Neural cell (in vitro differentiated cells): ENCODE data around the gene EFTUD2. TPM values are rescaled to one million over a fixed set of nuclear protein-coding genes. Genes with fewer than 3 reads are reported as not detected.

Source experiments
- H2AFZ ChIP-seq: fragments of 200-600, 300-800 bp; sonication (generic), shearing (Covaris generic); 2 replicates; pipeline ENCODE4 v1.6.0; 2014; ENCODE audit warnings: low read depth, mild to moderate bottlenecking, antibody characterized with exemption, low read length, moderate library complexity
- H3F3A ChIP-seq: fragments of 200-600 bp; shearing (Covaris generic); 2 replicates; pipeline ENCODE4 v1.6.1; 2016; ENCODE audit warnings: mild to moderate bottlenecking, moderate library complexity, mixed read lengths, antibody characterized with exemption, low read length; ENCODE audit not compliant: insufficient read depth, poor library complexity, severe bottlenecking
- H3K27ac ChIP-seq: fragments of 200-600, 300-800 bp; sonication (generic), shearing (Covaris generic); 2 replicates; pipeline ENCODE4 v1.5.1; 2014; ENCODE audit warnings: mild to moderate bottlenecking, low read length, moderate library complexity
- H3K27me3 ChIP-seq: fragments of 300-800, 200-600 bp; sonication (generic), shearing (Covaris generic); 2 replicates; pipeline ENCODE4 v1.6.0; 2014; ENCODE audit warnings: mild to moderate bottlenecking, low read depth, low read length, moderate library complexity; ENCODE audit not compliant: insufficient read depth
- H3K36me3 ChIP-seq: fragments of 300-800, 200-600 bp; sonication (generic), shearing (Covaris generic); 2 replicates; pipeline ENCODE4 v1.5.1; 2014; ENCODE audit warnings: mild to moderate bottlenecking, antibody characterized with exemption, low read length, moderate library complexity; ENCODE audit not compliant: insufficient read depth
- H3K4me2 ChIP-seq: fragments of 300-800, 200-600 bp; sonication (generic), shearing (Covaris generic); 2 replicates; pipeline ENCODE4 v1.6.0; 2014; ENCODE audit warnings: mild to moderate bottlenecking, low read length
- H3K4me3 ChIP-seq: fragments of 300-800, 200-600 bp; sonication (generic), shearing (Covaris generic); 2 replicates; pipeline ENCODE4 v1.5.1; 2014; ENCODE audit warnings: mild to moderate bottlenecking, low read length, moderate library complexity
- H3K79me2 ChIP-seq: fragments of 200-600 bp; shearing (Covaris generic); replicated peaks from 2 replicates; pipeline ENCODE4 v1.6.0; 2014; ENCODE audit warnings: mild to moderate bottlenecking, low read length, moderate library complexity; ENCODE audit not compliant: insufficient read depth
- H3K9ac ChIP-seq: fragments of 300-800, 200-600 bp; sonication (generic), shearing (Covaris generic); 2 replicates; pipeline ENCODE4 v1.6.1; 2016; ENCODE audit warnings: mild to moderate bottlenecking, low read length, mixed read lengths
- H3K9me2 ChIP-seq: fragments of 200-600 bp; shearing (Covaris generic); 2 replicates; pipeline ENCODE4 v1.6.1; 2016; ENCODE audit warnings: mild to moderate bottlenecking, low read length, mixed read lengths; ENCODE audit not compliant: insufficient read depth
- H3K9me3 ChIP-seq: fragments of 200-600, 300-800 bp; sonication (generic), shearing (Covaris generic); 2 replicates; pipeline ENCODE4 v1.6.1; 2016; ENCODE audit warnings: mild to moderate bottlenecking, mixed run types, low read length, moderate library complexity, mixed read lengths
- H4K20me1 ChIP-seq: fragments of 200-600 bp; shearing (Covaris generic); 2 replicates; pipeline ENCODE4 v1.6.1; 2016; ENCODE audit warnings: mild to moderate bottlenecking, mixed run types; ENCODE audit not compliant: insufficient read depth
- EP300 ChIP-seq: fragments of 450-650 bp; conservative IDR thresholded peaks from 2 replicates; pipeline ENCODE4 v1.6.1; 2014; ENCODE audit warnings: antibody characterized with exemption, mild to moderate bottlenecking, moderate library complexity; ENCODE audit not compliant: poor library complexity, severe bottlenecking
- EZH2 ChIP-seq: fragments of 200-600, 300-800 bp; shearing (Covaris generic), sonication (generic); IDR thresholded peaks from 2 replicates; pipeline ENCODE4 v1.6.1; 2014; ENCODE audit warnings: antibody characterized with exemption, low read length, borderline replicate concordance, mild to moderate bottlenecking; ENCODE audit not compliant: insufficient read depth, poor library complexity, severe bottlenecking
- MXI1 ChIP-seq: fragments of 450-650 bp; conservative IDR thresholded peaks from 2 replicates; pipeline ENCODE4 v1.6.1; 2014; ENCODE audit warnings: antibody characterized with exemption, mild to moderate bottlenecking; ENCODE audit not compliant: poor library complexity, severe bottlenecking
- POLR2AphosphoS5 ChIP-seq: IDR thresholded peaks from 2 replicates; pipeline ENCODE4 v1.6.1; 2012
- RAD21 ChIP-seq: fragments of 450-650 bp; conservative IDR thresholded peaks from 2 replicates; pipeline ENCODE4 v1.6.1; 2014; ENCODE audit warnings: antibody characterized with exemption, mild to moderate bottlenecking, moderate library complexity
- SMC3 ChIP-seq: fragments of 450-650 bp; conservative IDR thresholded peaks from 2 replicates; pipeline ENCODE4 v1.6.1; 2014; ENCODE audit warnings: antibody characterized with exemption, mild to moderate bottlenecking, moderate library complexity; ENCODE audit not compliant: poor library complexity
- TAF1 ChIP-seq: IDR thresholded peaks from 2 replicates; pipeline ENCODE4 v1.6.1; 2012; ENCODE audit warnings: low read depth
- polyA plus RNA-seq: library from polyadenylated mRNA; depleted of rRNA; stranded (reverse); fragments of >200 nt; gene quantifications from 2 replicates; pipeline ENCODE4 v1.2.3, GENCODE V29; 2014
- TF ChIP-seq, protein P1 (sequence below): IDR thresholded peaks from 2 replicates; pipeline ENCODE4 v1.6.1; 2012; ENCODE audit warnings: borderline replicate concordance
- TF ChIP-seq, protein P2 (sequence below): fragments of 450-650 bp; IDR thresholded peaks from 2 replicates; pipeline ENCODE4 v1.5.1; 2014; ENCODE audit warnings: antibody characterized with exemption, mild to moderate bottlenecking, moderate library complexity; ENCODE audit not compliant: poor library complexity, severe bottlenecking

The EFTUD2 gene
- polyA plus RNA-seq, 1 donor from 2014 or later, result 69.4 TPM

DNA sequence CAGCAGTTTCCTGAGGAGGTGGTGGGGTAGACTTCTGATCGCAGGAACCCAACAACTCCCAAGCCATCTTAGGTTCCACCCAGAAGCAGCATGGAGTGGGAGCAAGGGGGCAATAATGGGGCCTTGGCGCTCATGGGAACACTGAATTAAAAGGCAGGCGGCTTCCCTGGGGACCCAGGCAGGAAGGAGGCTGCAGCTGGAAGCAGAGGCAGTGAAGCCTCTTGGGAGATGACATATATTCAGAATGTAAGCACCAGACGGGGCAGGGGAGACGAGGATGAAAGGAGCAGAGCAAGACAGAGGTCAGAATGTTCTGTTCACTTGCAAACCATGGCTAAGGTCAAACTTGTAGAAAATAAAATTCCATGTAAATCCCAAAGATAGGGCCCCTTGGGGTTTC, 48.6 kb downstream of the EFTUD2 start:
- Histone ChIP-seq H4K20me1 (no peaks in the 10 kb centered on the region), H3K9ac (no peak overlapping the region), H3F3A (no peaks in the 10 kb centered on the region), H3K4me2 (no peak overlapping the region), H3K9me2 (no peaks in the 10 kb centered on the region), H3K36me3 (peaks cover 13% of the 10 kb centered on the region), H3K4me3 (no peak overlapping the region), H3K27ac (no peak overlapping the region), H2AFZ (no peak overlapping the region), H3K9me3 (no peaks in the 10 kb centered on the region), H3K27me3 (no peaks in the 10 kb centered on the region), H3K79me2 (no peaks in the 10 kb centered on the region)
- TF ChIP-seq EZH2 (no peak), EP300 (no peak), SMC3 (no peak), TAF1 (no peak), RAD21 (no peak)

DNA sequence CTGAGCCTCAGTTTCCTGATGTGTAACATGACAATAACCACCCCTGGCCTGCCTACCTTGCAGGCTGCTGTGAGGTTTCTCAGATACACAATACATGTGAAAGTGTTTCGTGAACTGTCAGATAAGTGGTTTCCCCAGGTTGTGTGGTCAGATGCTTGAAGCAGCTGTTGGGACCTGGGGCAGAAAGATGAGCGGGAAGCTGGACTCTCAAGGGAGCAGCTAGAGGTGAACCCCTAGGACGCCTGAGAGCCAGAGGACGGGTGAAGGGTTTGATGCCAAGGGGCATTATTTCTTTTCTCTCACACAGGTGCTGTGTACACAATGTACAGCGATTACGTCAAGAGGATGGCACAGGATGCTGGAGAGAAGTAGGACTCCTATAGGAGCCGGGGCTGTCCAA, 49.2 kb downstream of the EFTUD2 start:
- peaks cover 12% of the 10 kb centered on the region for H3K36me3 ChIP-seq
- no peak for TF ChIP-seq TAF1
- TF ChIP-seq EP300, result no peak
- TF ChIP-seq, protein P1, sequence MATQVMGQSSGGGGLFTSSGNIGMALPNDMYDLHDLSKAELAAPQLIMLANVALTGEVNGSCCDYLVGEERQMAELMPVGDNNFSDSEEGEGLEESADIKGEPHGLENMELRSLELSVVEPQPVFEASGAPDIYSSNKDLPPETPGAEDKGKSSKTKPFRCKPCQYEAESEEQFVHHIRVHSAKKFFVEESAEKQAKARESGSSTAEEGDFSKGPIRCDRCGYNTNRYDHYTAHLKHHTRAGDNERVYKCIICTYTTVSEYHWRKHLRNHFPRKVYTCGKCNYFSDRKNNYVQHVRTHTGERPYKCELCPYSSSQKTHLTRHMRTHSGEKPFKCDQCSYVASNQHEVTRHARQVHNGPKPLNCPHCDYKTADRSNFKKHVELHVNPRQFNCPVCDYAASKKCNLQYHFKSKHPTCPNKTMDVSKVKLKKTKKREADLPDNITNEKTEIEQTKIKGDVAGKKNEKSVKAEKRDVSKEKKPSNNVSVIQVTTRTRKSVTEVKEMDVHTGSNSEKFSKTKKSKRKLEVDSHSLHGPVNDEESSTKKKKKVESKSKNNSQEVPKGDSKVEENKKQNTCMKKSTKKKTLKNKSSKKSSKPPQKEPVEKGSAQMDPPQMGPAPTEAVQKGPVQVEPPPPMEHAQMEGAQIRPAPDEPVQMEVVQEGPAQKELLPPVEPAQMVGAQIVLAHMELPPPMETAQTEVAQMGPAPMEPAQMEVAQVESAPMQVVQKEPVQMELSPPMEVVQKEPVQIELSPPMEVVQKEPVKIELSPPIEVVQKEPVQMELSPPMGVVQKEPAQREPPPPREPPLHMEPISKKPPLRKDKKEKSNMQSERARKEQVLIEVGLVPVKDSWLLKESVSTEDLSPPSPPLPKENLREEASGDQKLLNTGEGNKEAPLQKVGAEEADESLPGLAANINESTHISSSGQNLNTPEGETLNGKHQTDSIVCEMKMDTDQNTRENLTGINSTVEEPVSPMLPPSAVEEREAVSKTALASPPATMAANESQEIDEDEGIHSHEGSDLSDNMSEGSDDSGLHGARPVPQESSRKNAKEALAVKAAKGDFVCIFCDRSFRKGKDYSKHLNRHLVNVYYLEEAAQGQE, result no peak
- no peak for TF ChIP-seq EZH2
- TF ChIP-seq POLR2AphosphoS5, result no peak
- no peak for TF ChIP-seq MXI1
- no peak for TF ChIP-seq RAD21
- no peak for TF ChIP-seq SMC3
- TF ChIP-seq, protein P2, sequence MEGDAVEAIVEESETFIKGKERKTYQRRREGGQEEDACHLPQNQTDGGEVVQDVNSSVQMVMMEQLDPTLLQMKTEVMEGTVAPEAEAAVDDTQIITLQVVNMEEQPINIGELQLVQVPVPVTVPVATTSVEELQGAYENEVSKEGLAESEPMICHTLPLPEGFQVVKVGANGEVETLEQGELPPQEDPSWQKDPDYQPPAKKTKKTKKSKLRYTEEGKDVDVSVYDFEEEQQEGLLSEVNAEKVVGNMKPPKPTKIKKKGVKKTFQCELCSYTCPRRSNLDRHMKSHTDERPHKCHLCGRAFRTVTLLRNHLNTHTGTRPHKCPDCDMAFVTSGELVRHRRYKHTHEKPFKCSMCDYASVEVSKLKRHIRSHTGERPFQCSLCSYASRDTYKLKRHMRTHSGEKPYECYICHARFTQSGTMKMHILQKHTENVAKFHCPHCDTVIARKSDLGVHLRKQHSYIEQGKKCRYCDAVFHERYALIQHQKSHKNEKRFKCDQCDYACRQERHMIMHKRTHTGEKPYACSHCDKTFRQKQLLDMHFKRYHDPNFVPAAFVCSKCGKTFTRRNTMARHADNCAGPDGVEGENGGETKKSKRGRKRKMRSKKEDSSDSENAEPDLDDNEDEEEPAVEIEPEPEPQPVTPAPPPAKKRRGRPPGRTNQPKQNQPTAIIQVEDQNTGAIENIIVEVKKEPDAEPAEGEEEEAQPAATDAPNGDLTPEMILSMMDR, result no peak
- H3K9me3 ChIP-seq, result no peaks in the 10 kb centered on the region
- no peaks in the 10 kb centered on the region for H4K20me1 ChIP-seq
- no peak overlapping the region for H3K4me3 ChIP-seq
- H3K79me2 ChIP-seq, result no peaks in the 10 kb centered on the region
- no peaks in the 10 kb centered on the region for H3K9me2 ChIP-seq
- no peak overlapping the region for H3K27ac ChIP-seq
- no peak overlapping the region for H3K4me2 ChIP-seq
- no peak overlapping the region for H3K9ac ChIP-seq
- H2AFZ ChIP-seq, result no peak overlapping the region
- H3F3A ChIP-seq, result no peaks in the 10 kb centered on the region
- H3K27me3 ChIP-seq, result no peaks in the 10 kb centered on the region
